Thoracic aorta (tissue), 2 donors: ENCODE data around the gene BMPR1A. TPM values are rescaled to one million over a fixed set of nuclear protein-coding genes. Genes with fewer than 3 reads are reported as not detected.

Experiments
- ATAC-seq: fragments of 150-250 bp; one replicate; pipeline ENCODE4 v1.8.0; 2017; ENCODE audit warnings: low read depth; ENCODE audit not compliant: insufficient number of reproducible peaks, low FRiP score
- DNase-seq: peaks from one replicate; pipeline ENCODE4 v3.0.0-alpha.2; 2020; ENCODE audit warnings: low spot score
- H3K27ac ChIP-seq, 2 donors: fragments of 200-600 bp; sonication (generic); 1 replicate in 1 of 2; 2 replicates in 1 of 2; pipeline ENCODE4 v1.5.1; 2016; ENCODE audit warnings: mild to moderate bottlenecking in 2 of 2, moderate library complexity in 2 of 2
- H3K27me3 ChIP-seq: fragments of 200-600 bp; sonication (generic); replicated peaks from 2 replicates; pipeline ENCODE4 v1.6.0; 2016; ENCODE audit warnings: mild to moderate bottlenecking; ENCODE audit not compliant: insufficient read depth
- H3K36me3 ChIP-seq: fragments of 200-600 bp; sonication (generic); one replicate; pipeline ENCODE4 v1.5.1; 2016
- H3K4me1 ChIP-seq, 2 donors: fragments of 200-600 bp; sonication (generic); 1 replicate in 1 of 2; 2 replicates in 1 of 2; pipeline versions ENCODE4 v1.5.1 to v1.6.0; 2016; ENCODE audit warnings: low read depth in 2 of 2, mild to moderate bottlenecking in 1 of 2; ENCODE audit not compliant: control insufficient read depth in 1 of 2
- H3K4me3 ChIP-seq: fragments of 200-600 bp; sonication (generic); 2 replicates; pipeline ENCODE4 v1.5.1; 2016; ENCODE audit warnings: mild to moderate bottlenecking
- H3K9me3 ChIP-seq: fragments of 200-600 bp; sonication (generic); 2 replicates; pipeline ENCODE4 v1.5.1; 2016
- CTCF ChIP-seq: fragments of 200-600 bp; sonication (generic); IDR thresholded peaks from one replicate; pipeline ENCODE4 v1.5.1; 2019; ENCODE audit warnings: antibody characterized with exemption
- total RNA-seq, 2 donors: library from RNA; depleted of rRNA; stranded (reverse); fragments of >200 nt; gene quantifications; one replicate each; pipeline versions ENCODE4 v1.1.0 to v1.2.3, GENCODE V29; 2016

BMPR1A gene
- total RNA-seq, 2 donors from 2014 or later: 69.0 to 130 TPM

GRCh38 chr10:86715156-86715795, 41.1 kb upstream of the BMPR1A start:
- Histone ChIP-seq H3K36me3 (peaks cover 28% of the 10 kb centered on the region), H3K4me3 (no peak overlapping the region), H3K27me3 (no peaks in the 10 kb centered on the region), H3K9me3 (no peaks in the 10 kb centered on the region), H3K4me1 (peaks cover 6 to 14% of the 10 kb centered on the region in 2 donors), H3K27ac (peak overlapping the region in 1 of 2 donors; percentile 36)
- no peak for TF ChIP-seq CTCF
- no peak for ATAC-seq
- no peak for DNase-seq

GRCh38 chr10:86715836-86716235, 40.6 kb upstream of the BMPR1A start:
- ATAC-seq: no peak
- TF ChIP-seq CTCF: no peak
- H3K4me3 ChIP-seq: no peak overlapping the region
- H3K27ac ChIP-seq: no peak overlapping the region
- no peaks in the 10 kb centered on the region for H3K27me3 ChIP-seq
- peaks cover 6 to 9% of the 10 kb centered on the region in 2 donors for H3K4me1 ChIP-seq
- peaks cover 28% of the 10 kb centered on the region for H3K36me3 ChIP-seq
- no peaks in the 10 kb centered on the region for H3K9me3 ChIP-seq
- no peak for DNase-seq

GRCh38 chr10:86716466-86716865, 40.0 kb upstream of the BMPR1A start:
- H3K27me3 ChIP-seq: no peaks in the 10 kb centered on the region
- TF ChIP-seq CTCF: no peak
- ATAC-seq (no peak), DNase-seq (no peak)
- H3K27ac ChIP-seq: no peak overlapping the region
- no peaks in the 10 kb centered on the region for H3K9me3 ChIP-seq
- peaks cover 28% of the 10 kb centered on the region for H3K36me3 ChIP-seq
- H3K4me1 ChIP-seq: peaks cover 6 to 7% of the 10 kb centered on the region in 2 donors
- no peak overlapping the region for H3K4me3 ChIP-seq

GRCh38 chr10:86718556-86718955, 37.9 kb upstream of the BMPR1A start:
- H3K4me3 ChIP-seq: no peak overlapping the region
- TF ChIP-seq CTCF: no peak
- H3K27me3 ChIP-seq: no peaks in the 10 kb centered on the region
- no peaks in the 10 kb centered on the region for H3K9me3 ChIP-seq
- no peak for ATAC-seq
- no peaks in the 10 kb centered on the region for H3K4me1 ChIP-seq
- no peak overlapping the region for H3K27ac ChIP-seq
- H3K36me3 ChIP-seq: peaks cover 23% of the 10 kb centered on the region
- no peak for DNase-seq

- ATAC-seq: no peak
- no peak for DNase-seq
- H3K27ac ChIP-seq: no peak overlapping the region
These were observed 35.2 kb upstream of the BMPR1A start for GRCh38 chr10:86721232-86721631.

More at GRCh38 chr10:86721232-86721631, 35.2 kb upstream of the BMPR1A start:
- Histone ChIP-seq H3K9me3 (no peaks in the 10 kb centered on the region), H3K4me3 (no peak overlapping the region), H3K4me1 (no peaks in the 10 kb centered on the region), H3K27me3 (no peaks in the 10 kb centered on the region), H3K36me3 (peaks cover 33% of the 10 kb centered on the region)
- no peak for TF ChIP-seq CTCF
